OCI-LY7 (cell line): ENCODE results near the gene KRT81. TPM values are rescaled to one million over a fixed set of nuclear protein-coding genes. Genes with fewer than 3 reads are reported as not detected.

ENCODE experiments used
- BruUV-seq: library from RNA; stranded (reverse); fragments of 400-500 nt; replicated peaks from 2 replicates; lab custom pipeline; 2021; lab: Mats Ljungman, UMichigan
- CTCF ChIA-PET: fragments of 300-600 bp; sonication (Branson Sonifier 250); formaldehyde crosslinking; loops from one replicate; lab custom pipeline; 2022; ENCODE audit warnings: antibody characterized with exemption; ENCODE audit not compliant: unreplicated experiment; lab: Charles Lee
- POLR2A ChIA-PET: fragments of 300-600 bp; sonication (Branson Sonifier 250); formaldehyde crosslinking; loops from one replicate; lab custom pipeline; 2022; ENCODE audit warnings: antibody characterized with exemption; lab: Charles Lee
- DNase-seq: peaks from one replicate; pipeline ENCODE4 v3.0.0-alpha.2; 2015; ENCODE audit warnings: low spot score
- H2AFZ ChIP-seq: fragments of 200-600 bp; sonication (generic), shearing (Covaris generic); 2 replicates; pipeline ENCODE4 v1.6.1; 2014; ENCODE audit warnings: mild to moderate bottlenecking, antibody characterized with exemption, low read length, moderate library complexity
- H3K27ac ChIP-seq: fragments of 200-600 bp; sonication (generic); 2 replicates; pipeline ENCODE4 v1.5.1; 2014; ENCODE audit warnings: mixed run types, low read depth, mild to moderate bottlenecking, moderate library complexity, low read length, inconsistent platforms; ENCODE audit not compliant: poor library complexity, severe bottlenecking
- H3K36me3 ChIP-seq: fragments of 200-600 bp; sonication (generic); 2 replicates; pipeline ENCODE4 v1.6.1; 2014; ENCODE audit warnings: mild to moderate bottlenecking, antibody characterized with exemption, low read length, moderate library complexity, mixed read lengths; ENCODE audit not compliant: insufficient read depth
- H3K4me1 ChIP-seq: fragments of 200-600 bp; sonication (generic); 2 replicates; pipeline ENCODE4 v1.5.1; 2014; ENCODE audit warnings: mild to moderate bottlenecking, low read length; ENCODE audit not compliant: insufficient read depth, poor library complexity, severe bottlenecking
- H3K4me2 ChIP-seq: fragments of 200-600 bp; sonication (generic); 2 replicates; pipeline ENCODE4 v1.6.1; 2014; ENCODE audit warnings: mild to moderate bottlenecking, low read length
- H3K4me3 ChIP-seq: fragments of 200-600 bp; sonication (generic); 2 replicates; pipeline ENCODE4 v1.5.1; 2014; ENCODE audit warnings: mild to moderate bottlenecking, low read depth, low read length; ENCODE audit not compliant: poor library complexity, severe bottlenecking
- H3K79me2 ChIP-seq: fragments of 200-600 bp; sonication (generic); 2 replicates; pipeline ENCODE4 v1.6.1; 2016; ENCODE audit warnings: low read depth, mild to moderate bottlenecking, low read length, moderate library complexity, mixed read lengths; ENCODE audit not compliant: insufficient read depth
- H3K9me2 ChIP-seq: fragments of 200-600 bp; sonication (generic); 2 replicates; pipeline ENCODE4 v1.6.1; 2016; ENCODE audit warnings: mild to moderate bottlenecking, low read length, mixed read lengths; ENCODE audit not compliant: insufficient read depth
- H3K9me3 ChIP-seq: fragments of 200-600 bp; sonication (generic); 2 replicates; pipeline ENCODE4 v1.6.1; 2014; ENCODE audit warnings: mild to moderate bottlenecking, mixed run types, low read length, mixed read lengths
- H4K20me1 ChIP-seq: fragments of 200-600 bp; sonication (generic); 2 replicates; pipeline ENCODE4 v1.6.1; 2014; ENCODE audit warnings: mild to moderate bottlenecking, antibody characterized with exemption, low read length, moderate library complexity, mixed read lengths; ENCODE audit not compliant: insufficient read depth
- EZH2phosphoT487 ChIP-seq: fragments of 200-600 bp; sonication (generic); IDR thresholded peaks from 2 replicates; pipeline ENCODE4 v1.6.1; 2018; ENCODE audit warnings: low read depth, borderline replicate concordance, mild to moderate bottlenecking, mixed run types, antibody characterized with exemption, low read length, moderate library complexity, mixed read lengths
- intact Hi-C: fragments of 100-400 bp; cut with micrococcal nuclease; formaldehyde crosslinking; loops from one replicate; pipeline ENCODE4 v1.10.0; 2022; ENCODE audit not compliant: unreplicated experiment
- total RNA-seq, 2 experiments: library from RNA; depleted of rRNA in 1 of 2; stranded (reverse); fragments of >200 nt in 1 of 2; shearing (Covaris generic) in 1 of 2; gene quantifications; 2 replicates each; pipeline ENCODE4 v1.2.3, GENCODE V29; 2014 to 2022
- TF ChIP-seq, protein P1 (sequence below): fragments of 200-600 bp; sonication (generic); conservative IDR thresholded peaks from 2 replicates; pipeline ENCODE4 v1.5.1; 2014; ENCODE audit warnings: mild to moderate bottlenecking, antibody characterized with exemption, low read length, moderate library complexity, mixed read lengths

Gene KRT81
- total RNA-seq, 2 experiments from 2014 or later = not detected

DNA sequence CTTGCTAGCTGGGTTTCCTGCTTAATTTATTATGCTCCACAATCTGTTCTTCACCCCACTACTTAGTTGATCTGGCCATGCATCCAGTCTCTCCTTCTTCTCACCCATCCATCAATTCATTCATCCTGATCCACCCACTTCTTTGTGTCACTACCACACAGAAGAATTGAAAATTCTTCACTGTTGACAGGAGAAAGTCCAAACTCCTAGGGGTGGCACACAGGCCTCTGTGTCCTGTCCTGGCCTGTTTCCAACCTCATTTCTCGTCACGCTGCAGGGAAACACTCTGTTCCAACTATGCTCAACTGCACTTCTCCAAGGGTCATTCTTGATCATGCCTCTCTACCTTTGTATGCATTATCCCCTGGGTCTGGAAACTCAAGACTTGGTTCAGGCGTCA is 40.5 kb upstream of the KRT81 start:
- intact Hi-C loops = no loop called here

DNA sequence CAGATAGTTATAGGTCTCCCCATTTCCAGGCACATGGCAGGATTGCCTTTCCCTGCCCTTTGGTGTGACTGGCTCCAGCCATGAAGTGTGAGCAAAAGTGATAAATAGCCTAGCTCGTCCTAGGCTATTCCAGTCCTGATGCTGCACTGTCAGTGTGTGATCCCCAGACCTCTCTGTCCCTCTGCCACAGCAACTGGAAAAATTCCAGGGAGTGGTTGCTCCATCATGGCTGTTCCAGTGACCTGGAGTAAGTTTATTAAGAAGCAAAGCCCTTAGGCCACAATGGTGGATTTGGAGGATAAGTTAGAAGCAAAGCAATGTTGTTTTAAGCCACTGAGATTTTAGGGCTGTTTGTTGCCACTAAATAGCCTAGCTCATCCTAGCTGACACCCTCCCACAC is 39.7 kb upstream of the KRT81 start:
- H3K9me3 ChIP-seq = no peaks in the 10 kb centered on the region
- H3K4me3 ChIP-seq = no peak overlapping the region
- no TSS peak for BruUV-seq
- no peak overlapping the region for H3K27ac ChIP-seq
- no peak for TF ChIP-seq EZH2phosphoT487
- TF ChIP-seq, protein P1, sequence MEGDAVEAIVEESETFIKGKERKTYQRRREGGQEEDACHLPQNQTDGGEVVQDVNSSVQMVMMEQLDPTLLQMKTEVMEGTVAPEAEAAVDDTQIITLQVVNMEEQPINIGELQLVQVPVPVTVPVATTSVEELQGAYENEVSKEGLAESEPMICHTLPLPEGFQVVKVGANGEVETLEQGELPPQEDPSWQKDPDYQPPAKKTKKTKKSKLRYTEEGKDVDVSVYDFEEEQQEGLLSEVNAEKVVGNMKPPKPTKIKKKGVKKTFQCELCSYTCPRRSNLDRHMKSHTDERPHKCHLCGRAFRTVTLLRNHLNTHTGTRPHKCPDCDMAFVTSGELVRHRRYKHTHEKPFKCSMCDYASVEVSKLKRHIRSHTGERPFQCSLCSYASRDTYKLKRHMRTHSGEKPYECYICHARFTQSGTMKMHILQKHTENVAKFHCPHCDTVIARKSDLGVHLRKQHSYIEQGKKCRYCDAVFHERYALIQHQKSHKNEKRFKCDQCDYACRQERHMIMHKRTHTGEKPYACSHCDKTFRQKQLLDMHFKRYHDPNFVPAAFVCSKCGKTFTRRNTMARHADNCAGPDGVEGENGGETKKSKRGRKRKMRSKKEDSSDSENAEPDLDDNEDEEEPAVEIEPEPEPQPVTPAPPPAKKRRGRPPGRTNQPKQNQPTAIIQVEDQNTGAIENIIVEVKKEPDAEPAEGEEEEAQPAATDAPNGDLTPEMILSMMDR = no peak
- H3K79me2 ChIP-seq = no peaks in the 10 kb centered on the region
- DNase-seq = no peak
- intact Hi-C loops = no loop called here
- CTCF ChIA-PET = no interaction called here
- H3K36me3 ChIP-seq = no peaks in the 10 kb centered on the region
- H3K4me1 ChIP-seq = peaks cover 2% of the 10 kb centered on the region
- no peaks in the 10 kb centered on the region for H4K20me1 ChIP-seq
- H3K4me2 ChIP-seq = no peak overlapping the region
- no peak overlapping the region for H2AFZ ChIP-seq
- POLR2A ChIA-PET = no interaction called here
- H3K9me2 ChIP-seq = no peaks in the 10 kb centered on the region

More for the DNA sequence above, 40.5 kb upstream of the KRT81 start:
- no peak overlapping the region for H3K4me3 ChIP-seq
- DNase-seq = no peak
- BruUV-seq = no TSS peak
- no peaks in the 10 kb centered on the region for H3K79me2 ChIP-seq
- ChIA-PET CTCF (no interaction called here), POLR2A (no interaction called here)
- H4K20me1 ChIP-seq = no peaks in the 10 kb centered on the region
- no peak overlapping the region for H2AFZ ChIP-seq
- no peak for TF ChIP-seq EZH2phosphoT487
- TF ChIP-seq, protein P1 = no peak
- no peak overlapping the region for H3K27ac ChIP-seq
- H3K4me2 ChIP-seq = no peak overlapping the region
- H3K36me3 ChIP-seq = no peaks in the 10 kb centered on the region
- no peaks in the 10 kb centered on the region for H3K9me3 ChIP-seq
- H3K4me1 ChIP-seq = peaks cover 2% of the 10 kb centered on the region
- no peaks in the 10 kb centered on the region for H3K9me2 ChIP-seq

DNA sequence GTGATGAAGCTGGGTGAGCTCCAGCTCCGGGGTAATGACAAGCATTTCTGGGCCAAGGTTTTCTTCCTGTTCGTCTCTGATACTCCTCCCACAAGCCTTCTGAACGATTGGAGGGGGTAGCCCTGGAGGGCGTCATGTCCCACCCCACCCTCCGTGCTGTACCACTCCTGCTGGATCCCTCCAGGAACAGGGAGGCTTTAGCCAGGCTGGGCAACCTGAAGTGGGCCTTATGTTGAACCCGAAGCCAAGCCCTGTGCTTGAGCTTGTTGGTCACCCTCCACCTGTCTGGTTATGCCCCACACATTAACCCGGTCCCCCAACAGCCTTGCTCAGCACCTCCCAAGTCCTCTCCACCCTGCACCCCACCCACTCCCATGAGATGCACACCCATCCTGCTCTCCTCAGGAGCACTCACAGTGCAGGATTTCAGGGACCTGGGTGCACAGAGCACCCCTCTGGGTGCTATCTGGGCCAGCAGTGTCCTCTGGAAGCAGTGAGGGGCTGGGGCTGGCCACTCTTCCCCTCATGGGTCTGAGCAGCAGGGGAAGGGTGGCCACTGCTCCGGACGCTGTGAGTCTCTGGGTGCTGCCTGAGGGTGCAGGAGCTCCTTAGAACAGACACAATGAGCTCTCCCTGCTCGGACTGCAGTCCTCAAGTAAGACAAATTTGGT is 36.6 kb upstream of the KRT81 start:
- no peak overlapping the region for H2AFZ ChIP-seq

More for the DNA sequence above, 36.6 kb upstream of the KRT81 start:
- no peak overlapping the region for H3K4me3 ChIP-seq
- TF ChIP-seq, protein P1 = no peak; the same call in 1 of the 2 replicates
- no peak for TF ChIP-seq EZH2phosphoT487
- POLR2A ChIA-PET = no interaction called here
- peaks cover 2% of the 10 kb centered on the region for H3K4me1 ChIP-seq
- H3K36me3 ChIP-seq = no peaks in the 10 kb centered on the region
- no peaks in the 10 kb centered on the region for H3K79me2 ChIP-seq
- no peak overlapping the region for H3K27ac ChIP-seq
- no peaks in the 10 kb centered on the region for H3K9me3 ChIP-seq
- no peaks in the 10 kb centered on the region for H3K9me2 ChIP-seq
- H4K20me1 ChIP-seq = no peaks in the 10 kb centered on the region
- CTCF ChIA-PET = interaction anchor here (0.9 kb wide), 2 partner anchors 30 to 33 kb away, joined by 3 read pairs; no protein-coding TSS in a partner anchor
- intact Hi-C loops = loop anchor here (1.0 to 5.0 kb wide), 2 partner anchors 171 to 186 kb away; no protein-coding TSS in a partner anchor
- no TSS peak for BruUV-seq
- H3K4me2 ChIP-seq = no peak overlapping the region
- no peak for DNase-seq
